Measurements from ENCODE around the gene SUGCT. TPM values are rescaled to one million over a fixed set of nuclear protein-coding genes. Genes with fewer than 3 reads are reported as not detected.

The SUGCT gene
- total and polyA plus RNA-seq, 8 donors: 2.0 to 4.2 (median 2.9) TPM

DNA sequence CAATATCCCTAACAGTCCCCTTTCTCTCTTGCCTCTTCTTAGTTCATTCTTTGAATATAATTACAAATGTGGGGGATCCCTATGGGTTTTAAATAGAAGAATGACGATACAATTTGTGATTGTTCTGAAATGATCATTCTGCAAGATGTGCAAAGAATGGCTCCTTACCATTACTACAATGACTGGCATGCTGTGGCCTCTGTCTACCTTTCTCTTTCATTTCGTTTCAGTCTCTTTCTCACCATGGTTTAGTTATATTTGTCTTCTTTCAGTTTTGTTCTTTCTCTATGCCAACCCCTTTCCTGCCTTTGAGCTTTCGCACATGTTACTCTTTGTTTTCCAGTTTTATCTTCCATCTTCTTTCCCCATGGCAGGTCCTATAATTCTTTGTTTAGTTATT is 176.5 kb downstream of the SUGCT start:
- intact Hi-C loops (cut with DNase I): no loop called here
- Histone ChIP-seq H3K27ac (no peak overlapping the region), H3K36me3 (no peaks in the 10 kb centered on the region), H3K4me3 (no peak overlapping the region), H3K27me3 (no peaks in the 10 kb centered on the region), H3K9me3 (no peaks in the 10 kb centered on the region), H3K4me1 (no peaks in the 10 kb centered on the region)
- DNase-seq: no peak
- TF ChIP-seq CTCF (IDR thresholded peaks at IDR 0.05): no peak
- no peak for ATAC-seq

GRCh38 chr7:40315277-40315676 is 180.5 kb downstream of the SUGCT start:
- Histone ChIP-seq H3K4me1 (no peaks in the 10 kb centered on the region), H3K27me3 (no peaks in the 10 kb centered on the region), H3K36me3 (no peaks in the 10 kb centered on the region), H3K9me3 (no peaks in the 10 kb centered on the region), H3K4me3 (no peak overlapping the region), H3K27ac (no peak overlapping the region)
- DNase-seq: no peak
- TF ChIP-seq CTCF (IDR thresholded peaks at IDR 0.05): no peak
- ATAC-seq: no peak
- intact Hi-C loops (cut with DNase I): no loop called here

- Histone ChIP-seq H3K27ac (no peak overlapping the region), H3K36me3 (no peaks in the 10 kb centered on the region), H3K4me3 (no peak overlapping the region), H3K4me1 (no peaks in the 10 kb centered on the region), H3K27me3 (no peaks in the 10 kb centered on the region), H3K9me3 (no peaks in the 10 kb centered on the region)
- intact Hi-C loops (cut with DNase I): no loop called here
- TF ChIP-seq CTCF (IDR thresholded peaks at IDR 0.05): no peak
- ATAC-seq (no peak), DNase-seq (no peak)
Observed at GRCh38 chr7:40316176-40316575, 181.4 kb downstream of the SUGCT start.

GRCh38 chr7:40324914-40325313 is 190.1 kb downstream of the SUGCT start:
- TF ChIP-seq CTCF (IDR thresholded peaks at IDR 0.05): no peak
- H3K9me3 ChIP-seq: no peaks in the 10 kb centered on the region
- ATAC-seq: no peak
- no peak overlapping the region for H3K27ac ChIP-seq
- H3K36me3 ChIP-seq: no peaks in the 10 kb centered on the region
- intact Hi-C loops (cut with DNase I): no loop called here
- no peak for DNase-seq
- no peak overlapping the region for H3K4me3 ChIP-seq
- no peaks in the 10 kb centered on the region for H3K4me1 ChIP-seq
- H3K27me3 ChIP-seq: no peaks in the 10 kb centered on the region

DNA sequence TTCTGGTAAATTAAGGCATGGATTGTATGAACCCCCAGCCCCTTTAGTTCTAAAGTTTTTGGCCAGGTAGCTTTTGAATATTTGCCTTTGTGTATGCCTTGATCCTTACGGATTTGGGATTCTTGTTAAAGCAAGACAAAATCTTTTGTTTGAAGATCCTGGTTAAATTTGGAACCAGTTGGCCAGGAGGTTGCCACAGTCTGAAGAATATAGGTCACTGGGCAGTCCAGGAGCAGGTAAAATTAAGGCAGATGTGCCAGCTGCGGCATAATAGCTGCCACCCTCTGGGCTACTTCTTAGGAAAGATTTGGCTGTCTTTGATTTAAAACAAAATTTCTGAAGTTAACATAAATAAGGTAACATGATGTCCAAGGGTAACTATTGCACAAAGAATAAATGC is 192.3 kb downstream of the SUGCT start:
- no peak for ATAC-seq
- DNase-seq: no peak
- no peaks in the 10 kb centered on the region for H3K36me3 ChIP-seq
- no peak overlapping the region for H3K27ac ChIP-seq
- H3K4me1 ChIP-seq: no peaks in the 10 kb centered on the region
- no peak for TF ChIP-seq CTCF (IDR thresholded peaks at IDR 0.05)
- H3K9me3 ChIP-seq: no peaks in the 10 kb centered on the region
- H3K4me3 ChIP-seq: no peak overlapping the region
- no peaks in the 10 kb centered on the region for H3K27me3 ChIP-seq
- intact Hi-C loops (cut with DNase I): no loop called here

Data from left lung (tissue), 10 donors.